Measurements from ENCODE around the gene CALR3. TPM values are rescaled to one million over a fixed set of nuclear protein-coding genes. Genes with fewer than 3 reads are reported as not detected.

Gene CALR3
- polyA plus RNA-seq, 1 donor from 2014 or later: not detected

DNA sequence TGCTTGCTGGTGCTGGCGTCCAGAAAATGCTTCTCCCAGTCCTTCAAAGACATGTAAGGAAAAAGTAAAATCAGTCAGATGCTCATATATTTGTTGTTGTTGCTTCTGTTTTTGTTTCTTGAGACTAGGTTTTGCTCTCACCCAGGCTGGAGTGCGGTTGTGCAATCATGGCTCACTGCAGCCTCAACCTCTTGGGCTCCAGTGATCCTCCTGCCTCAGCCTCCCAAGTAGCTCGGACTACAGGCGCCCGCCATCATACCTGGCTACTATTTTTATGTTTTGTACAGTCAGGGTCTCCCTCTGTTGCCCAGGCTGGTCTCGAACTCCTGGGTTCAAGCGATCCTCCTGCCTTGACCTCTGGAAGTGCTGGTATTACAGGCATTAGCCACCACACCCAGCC lies 13.2 kb downstream of the CALR3 start:
- no peak for TF ChIP-seq RAD21 (conservative IDR thresholded peaks at IDR 0.05)
- no peak for TF ChIP-seq EZH2 (IDR thresholded peaks at IDR 0.05; ENCODE audit: borderline replicate concordance, insufficient read depth, low read length, poor library complexity, severe bottlenecking)
- no peak for TF ChIP-seq TAF1 (IDR thresholded peaks at IDR 0.05; ENCODE audit: low read depth)
- TF ChIP-seq EP300 (conservative IDR thresholded peaks at IDR 0.05; ENCODE audit: poor library complexity, severe bottlenecking): no peak
- TF ChIP-seq CTCF (IDR thresholded peaks at IDR 0.05; ENCODE audit: poor library complexity, severe bottlenecking): no peak
- no peak for TF ChIP-seq POLR2AphosphoS5 (IDR thresholded peaks at IDR 0.05)
- no peak for TF ChIP-seq SMC3 (conservative IDR thresholded peaks at IDR 0.05; ENCODE audit: poor library complexity)
- TF ChIP-seq, protein P1, sequence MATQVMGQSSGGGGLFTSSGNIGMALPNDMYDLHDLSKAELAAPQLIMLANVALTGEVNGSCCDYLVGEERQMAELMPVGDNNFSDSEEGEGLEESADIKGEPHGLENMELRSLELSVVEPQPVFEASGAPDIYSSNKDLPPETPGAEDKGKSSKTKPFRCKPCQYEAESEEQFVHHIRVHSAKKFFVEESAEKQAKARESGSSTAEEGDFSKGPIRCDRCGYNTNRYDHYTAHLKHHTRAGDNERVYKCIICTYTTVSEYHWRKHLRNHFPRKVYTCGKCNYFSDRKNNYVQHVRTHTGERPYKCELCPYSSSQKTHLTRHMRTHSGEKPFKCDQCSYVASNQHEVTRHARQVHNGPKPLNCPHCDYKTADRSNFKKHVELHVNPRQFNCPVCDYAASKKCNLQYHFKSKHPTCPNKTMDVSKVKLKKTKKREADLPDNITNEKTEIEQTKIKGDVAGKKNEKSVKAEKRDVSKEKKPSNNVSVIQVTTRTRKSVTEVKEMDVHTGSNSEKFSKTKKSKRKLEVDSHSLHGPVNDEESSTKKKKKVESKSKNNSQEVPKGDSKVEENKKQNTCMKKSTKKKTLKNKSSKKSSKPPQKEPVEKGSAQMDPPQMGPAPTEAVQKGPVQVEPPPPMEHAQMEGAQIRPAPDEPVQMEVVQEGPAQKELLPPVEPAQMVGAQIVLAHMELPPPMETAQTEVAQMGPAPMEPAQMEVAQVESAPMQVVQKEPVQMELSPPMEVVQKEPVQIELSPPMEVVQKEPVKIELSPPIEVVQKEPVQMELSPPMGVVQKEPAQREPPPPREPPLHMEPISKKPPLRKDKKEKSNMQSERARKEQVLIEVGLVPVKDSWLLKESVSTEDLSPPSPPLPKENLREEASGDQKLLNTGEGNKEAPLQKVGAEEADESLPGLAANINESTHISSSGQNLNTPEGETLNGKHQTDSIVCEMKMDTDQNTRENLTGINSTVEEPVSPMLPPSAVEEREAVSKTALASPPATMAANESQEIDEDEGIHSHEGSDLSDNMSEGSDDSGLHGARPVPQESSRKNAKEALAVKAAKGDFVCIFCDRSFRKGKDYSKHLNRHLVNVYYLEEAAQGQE (IDR thresholded peaks at IDR 0.05; ENCODE audit: borderline replicate concordance): no peak
- no peak for TF ChIP-seq MXI1 (conservative IDR thresholded peaks at IDR 0.05; ENCODE audit: poor library complexity, severe bottlenecking)
- no peak overlapping the region for H3K9ac ChIP-seq (ENCODE audit: low read length)
- H3K27ac ChIP-seq (ENCODE audit: low read length): no peak overlapping the region
- no peak overlapping the region for H2AFZ ChIP-seq (ENCODE audit: low read depth, low read length)
- no peaks in the 10 kb centered on the region for H3K9me3 ChIP-seq (ENCODE audit: low read length)
- no peaks in the 10 kb centered on the region for H3K27me3 ChIP-seq (ENCODE audit: insufficient read depth, low read depth, low read length)
- no peaks in the 10 kb centered on the region for H3K79me2 ChIP-seq (replicated peaks; ENCODE audit: insufficient read depth, low read length)
- H3K36me3 ChIP-seq (ENCODE audit: insufficient read depth, low read length): no peaks in the 10 kb centered on the region
- no peaks in the 10 kb centered on the region for H3K9me2 ChIP-seq (ENCODE audit: insufficient read depth, low read length)
- H3K4me3 ChIP-seq (ENCODE audit: low read length): no peak overlapping the region
- no peaks in the 10 kb centered on the region for H3F3A ChIP-seq (ENCODE audit: insufficient read depth, low read length, poor library complexity, severe bottlenecking)
- H3K4me2 ChIP-seq (ENCODE audit: low read length): no peak overlapping the region
- no peaks in the 10 kb centered on the region for H4K20me1 ChIP-seq (ENCODE audit: insufficient read depth)

- H3K27me3 ChIP-seq (ENCODE audit: insufficient read depth, low read depth, low read length): no peaks in the 10 kb centered on the region
- H3K4me2 ChIP-seq (ENCODE audit: low read length): no peak overlapping the region
- H3K9me3 ChIP-seq (ENCODE audit: low read length): no peaks in the 10 kb centered on the region
- H3K9ac ChIP-seq (ENCODE audit: low read length): no peak overlapping the region
- H4K20me1 ChIP-seq (ENCODE audit: insufficient read depth): no peaks in the 10 kb centered on the region
- H3K79me2 ChIP-seq (replicated peaks; ENCODE audit: insufficient read depth, low read length): no peaks in the 10 kb centered on the region
- H3K36me3 ChIP-seq (ENCODE audit: insufficient read depth, low read length): no peaks in the 10 kb centered on the region
- no peaks in the 10 kb centered on the region for H3F3A ChIP-seq (ENCODE audit: insufficient read depth, low read length, poor library complexity, severe bottlenecking)
- H3K9me2 ChIP-seq (ENCODE audit: insufficient read depth, low read length): no peaks in the 10 kb centered on the region
- H3K4me3 ChIP-seq (ENCODE audit: low read length): no peak overlapping the region
- H2AFZ ChIP-seq (ENCODE audit: low read depth, low read length): no peak overlapping the region
- no peak overlapping the region for H3K27ac ChIP-seq (ENCODE audit: low read length)
- TF ChIP-seq SMC3 (conservative IDR thresholded peaks at IDR 0.05; ENCODE audit: poor library complexity) (no peak), CTCF (IDR thresholded peaks at IDR 0.05; ENCODE audit: poor library complexity, severe bottlenecking) (no peak), RAD21 (conservative IDR thresholded peaks at IDR 0.05) (no peak), TAF1 (IDR thresholded peaks at IDR 0.05; ENCODE audit: low read depth) (no peak), EP300 (conservative IDR thresholded peaks at IDR 0.05; ENCODE audit: poor library complexity, severe bottlenecking) (no peak), EZH2 (IDR thresholded peaks at IDR 0.05; ENCODE audit: borderline replicate concordance, insufficient read depth, low read length, poor library complexity, severe bottlenecking) (no peak), POLR2AphosphoS5 (IDR thresholded peaks at IDR 0.05) (no peak), MXI1 (conservative IDR thresholded peaks at IDR 0.05; ENCODE audit: poor library complexity, severe bottlenecking) (no peak)
- TF ChIP-seq, protein P1 (IDR thresholded peaks at IDR 0.05; ENCODE audit: borderline replicate concordance): no peak
Observed at GRCh38 chr19:16477311-16477710, 18.7 kb downstream of the CALR3 start.

Data from neural cell (in vitro differentiated cells).